GM12875 (cell line): ENCODE measurements around the gene NRF1.

ENCODE experiments used
- H3K4me3 ChIP-seq: one replicate; pipeline ENCODE4 v1.5.1; 2011; ENCODE audit warnings: low read depth, low read length, control low read depth
- TF ChIP-seq, protein P1 (sequence below): IDR thresholded peaks from 2 replicates; pipeline ENCODE4 v1.5.1; 2011; ENCODE audit warnings: low read depth, mild to moderate bottlenecking, control low read depth, inconsistent platforms, low read length, moderate library complexity, borderline replicate concordance; ENCODE audit not compliant: insufficient read depth

The NRF1 gene

DNA sequence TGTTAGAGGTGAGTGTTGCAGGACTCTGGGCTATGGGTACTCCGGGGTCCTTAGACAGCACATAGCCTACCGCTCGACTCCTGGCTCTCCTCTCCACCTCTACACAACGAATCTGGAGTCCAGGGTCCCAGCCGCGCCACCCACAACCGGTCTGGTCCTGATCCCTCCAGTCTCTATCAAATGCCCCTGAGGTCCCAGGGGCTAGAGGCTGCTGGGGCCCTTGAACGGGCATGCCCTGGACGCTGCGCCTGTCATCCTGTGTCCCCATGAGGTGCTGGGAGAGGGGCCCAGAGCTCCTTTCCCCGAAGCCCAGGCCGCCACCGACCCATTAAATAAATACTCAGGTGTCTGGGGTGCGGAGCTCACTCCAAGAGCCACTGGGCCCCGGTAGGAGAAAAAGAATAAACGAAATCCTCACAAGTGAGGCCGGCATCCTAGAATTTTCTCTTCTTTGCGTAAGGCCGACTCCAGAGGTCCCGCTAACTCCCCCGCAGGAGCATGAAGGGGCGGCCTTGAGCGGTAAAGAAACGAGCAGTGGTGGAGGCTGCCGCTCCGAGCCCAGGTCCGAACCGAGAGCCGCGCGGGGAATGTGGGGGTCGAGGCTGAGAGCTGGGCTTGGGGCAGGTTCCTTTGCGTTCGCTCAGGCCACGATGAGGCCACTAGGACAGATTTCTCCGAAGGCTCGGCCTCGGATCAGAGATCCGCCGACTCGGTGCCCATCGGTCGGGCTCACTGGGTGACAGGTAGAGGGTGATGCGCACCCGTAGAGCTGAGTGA, 166.7 kb downstream of the NRF1 start:
- TF ChIP-seq, protein P1, sequence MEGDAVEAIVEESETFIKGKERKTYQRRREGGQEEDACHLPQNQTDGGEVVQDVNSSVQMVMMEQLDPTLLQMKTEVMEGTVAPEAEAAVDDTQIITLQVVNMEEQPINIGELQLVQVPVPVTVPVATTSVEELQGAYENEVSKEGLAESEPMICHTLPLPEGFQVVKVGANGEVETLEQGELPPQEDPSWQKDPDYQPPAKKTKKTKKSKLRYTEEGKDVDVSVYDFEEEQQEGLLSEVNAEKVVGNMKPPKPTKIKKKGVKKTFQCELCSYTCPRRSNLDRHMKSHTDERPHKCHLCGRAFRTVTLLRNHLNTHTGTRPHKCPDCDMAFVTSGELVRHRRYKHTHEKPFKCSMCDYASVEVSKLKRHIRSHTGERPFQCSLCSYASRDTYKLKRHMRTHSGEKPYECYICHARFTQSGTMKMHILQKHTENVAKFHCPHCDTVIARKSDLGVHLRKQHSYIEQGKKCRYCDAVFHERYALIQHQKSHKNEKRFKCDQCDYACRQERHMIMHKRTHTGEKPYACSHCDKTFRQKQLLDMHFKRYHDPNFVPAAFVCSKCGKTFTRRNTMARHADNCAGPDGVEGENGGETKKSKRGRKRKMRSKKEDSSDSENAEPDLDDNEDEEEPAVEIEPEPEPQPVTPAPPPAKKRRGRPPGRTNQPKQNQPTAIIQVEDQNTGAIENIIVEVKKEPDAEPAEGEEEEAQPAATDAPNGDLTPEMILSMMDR: no peak
- H3K4me3 ChIP-seq: no peak overlapping the region

DNA sequence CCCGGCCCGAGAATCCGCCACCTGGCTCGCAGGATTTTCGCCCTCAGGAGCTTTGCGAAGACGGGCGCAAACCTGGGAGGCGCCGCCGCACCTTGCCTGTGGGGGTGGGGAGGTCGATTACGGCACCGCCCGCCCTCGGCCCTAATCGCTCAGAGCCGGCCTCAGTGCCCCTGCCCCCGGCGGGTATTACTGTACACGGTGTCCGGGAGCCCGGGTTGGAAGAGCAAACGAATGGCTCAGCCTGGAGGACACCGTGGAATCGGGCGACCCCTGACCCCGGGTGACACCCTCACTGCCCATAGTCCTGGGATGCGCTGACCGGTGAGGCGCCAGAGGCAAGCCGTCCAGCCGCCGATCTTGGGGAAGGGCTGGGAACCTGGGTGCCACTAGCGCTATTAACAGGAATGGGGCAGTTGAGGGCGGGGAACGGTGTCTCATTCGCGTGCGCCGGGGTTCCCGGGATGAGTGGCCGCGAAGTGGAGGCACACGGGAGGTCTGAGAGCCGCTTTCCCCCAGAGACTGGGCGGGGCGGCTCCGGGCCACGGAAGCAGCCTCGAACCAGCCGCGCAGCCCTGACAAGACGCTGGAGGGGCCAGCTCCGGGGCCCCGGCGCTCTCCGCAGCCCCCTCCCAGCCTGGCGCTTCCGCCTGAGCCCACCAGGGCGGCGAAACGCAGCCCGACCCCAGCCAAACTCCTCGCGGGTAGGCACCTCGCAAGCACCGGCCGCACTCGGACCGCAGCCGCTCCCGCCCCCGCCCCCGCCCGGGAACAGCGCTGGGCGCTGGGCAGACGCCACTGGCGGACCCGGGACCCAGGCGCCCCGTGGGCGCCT, 167.5 kb downstream of the NRF1 start:
- TF ChIP-seq, protein P1: 0 out of 2 replicates have a peak, but pooled peaks have one; percentile 12
- H3K4me3 ChIP-seq: peak overlapping the region; percentile 58

DNA sequence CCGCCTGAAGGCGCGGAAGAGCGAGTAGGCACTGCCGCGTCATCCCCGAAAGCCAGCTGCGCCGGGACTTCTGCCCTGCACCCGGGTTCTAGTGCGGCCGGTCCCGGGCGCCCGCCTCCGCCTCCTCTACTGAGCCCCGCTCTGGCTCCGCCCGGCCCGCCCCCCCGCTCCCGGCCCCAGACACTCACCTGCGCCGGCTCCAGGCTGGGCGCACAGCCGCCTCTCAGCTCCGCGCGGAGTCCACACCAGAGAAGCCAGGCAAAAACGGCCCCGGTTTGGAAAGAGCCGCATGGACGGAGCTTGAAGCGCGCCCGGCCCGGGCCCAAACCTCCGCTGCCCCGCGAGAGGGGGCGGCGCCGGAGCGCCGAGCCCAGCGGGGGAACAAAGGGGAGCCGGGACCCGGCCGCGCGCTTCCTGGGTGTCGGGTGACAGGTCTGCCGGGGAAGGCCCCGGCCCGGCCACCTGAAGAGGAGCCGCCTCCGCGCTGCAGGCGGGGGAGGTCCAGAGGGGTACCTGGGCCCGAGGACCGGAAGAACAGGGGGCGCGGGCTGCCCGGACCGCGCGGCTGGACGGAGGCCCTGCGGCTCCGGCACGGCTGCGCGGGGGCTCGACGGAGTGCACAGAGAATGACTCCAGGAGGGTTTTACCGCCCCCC, 168.2 kb downstream of the NRF1 start:
- TF ChIP-seq, protein P1: no peak

DNA sequence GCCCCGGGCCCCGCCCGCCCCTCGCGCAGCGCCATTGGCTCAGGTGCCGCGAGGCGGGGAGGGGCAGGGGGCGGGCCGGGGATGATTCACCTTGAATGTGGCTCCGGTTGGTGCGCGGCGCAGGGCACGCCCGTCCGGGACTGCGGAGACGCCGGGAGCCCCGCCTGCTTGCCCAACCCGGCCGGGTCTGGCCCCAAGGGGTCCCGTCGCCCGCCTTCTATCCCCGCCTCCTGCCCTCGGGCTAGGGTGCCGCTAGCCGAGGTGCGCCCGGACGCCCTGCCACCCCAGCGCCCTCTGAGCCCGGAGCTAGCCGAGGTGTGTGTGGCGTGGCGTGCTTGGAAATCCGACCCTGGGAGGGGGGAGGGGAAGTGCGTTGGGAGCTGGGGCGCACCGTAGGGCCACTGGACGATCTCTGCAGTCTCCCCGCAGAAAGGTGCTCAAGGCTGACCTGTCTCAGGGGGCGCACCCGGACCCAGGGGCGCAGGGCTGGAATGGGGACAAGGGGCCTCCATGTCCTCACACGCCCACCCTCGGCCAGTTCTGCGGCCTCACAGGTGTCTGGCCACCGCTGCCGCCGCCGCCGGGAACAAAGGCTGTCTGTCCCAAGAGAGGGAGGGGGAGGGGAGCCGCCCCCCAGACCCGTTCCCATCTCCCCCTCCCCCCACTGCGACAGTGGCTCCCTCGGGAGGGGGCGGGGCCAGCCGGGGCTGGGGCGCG, 168.9 kb downstream of the NRF1 start:
- H3K4me3 ChIP-seq: peak overlapping the region; percentile 58
- TF ChIP-seq, protein P1: no peak

More for the DNA sequence above, 168.2 kb downstream of the NRF1 start:
- H3K4me3 ChIP-seq: peak overlapping the region; percentile 58

DNA sequence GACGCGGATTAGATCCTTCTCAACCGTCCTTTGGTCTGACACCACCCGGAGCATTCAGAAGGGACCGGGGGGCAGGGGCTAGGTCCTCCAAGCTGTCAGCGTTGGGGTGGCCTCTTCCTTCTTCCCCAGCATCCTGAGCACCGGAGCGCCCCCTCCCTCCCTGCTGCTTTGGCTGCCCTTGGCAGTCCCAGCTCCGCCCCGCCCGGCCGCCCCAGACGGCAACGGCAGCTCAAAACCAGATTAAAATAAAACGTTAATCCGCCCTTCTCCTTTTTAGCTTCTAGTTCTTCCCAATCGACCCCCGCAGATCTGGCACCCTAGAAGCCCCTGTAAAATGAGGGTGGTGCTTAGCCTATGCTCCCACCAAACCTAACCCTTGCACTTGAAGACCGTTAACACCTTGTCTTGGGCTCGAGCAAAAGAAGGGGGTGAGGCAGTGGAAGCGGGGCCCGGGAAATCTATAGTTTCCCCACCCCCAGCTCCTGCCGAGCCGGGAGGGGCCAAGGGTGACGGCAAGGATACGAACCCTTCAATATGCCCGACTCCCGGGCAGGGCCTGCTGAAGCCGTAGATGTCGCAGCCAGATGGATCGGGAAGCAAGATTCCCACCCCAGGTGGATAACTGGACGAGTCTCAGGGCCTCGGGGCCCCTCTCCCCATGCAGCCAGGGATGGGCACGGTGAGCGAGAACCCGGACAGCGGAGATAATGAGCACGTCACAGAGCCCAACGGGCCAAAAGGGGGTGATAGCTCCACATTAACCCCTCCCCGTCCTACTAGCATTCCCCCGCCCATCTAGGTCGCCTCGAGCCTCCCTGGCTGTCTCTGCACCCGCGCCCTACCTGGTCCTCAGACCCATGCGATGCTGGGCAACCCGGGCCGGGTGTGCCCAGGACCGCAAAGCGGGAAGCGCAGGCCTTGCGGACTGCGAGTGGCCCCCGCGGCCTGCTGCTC, 169.7 kb downstream of the NRF1 start:
- TF ChIP-seq, protein P1: no peak
- peak overlapping the region; percentile 58 for H3K4me3 ChIP-seq
